GM21825 (cell line): ENCODE measurements around the gene CPB1.

ENCODE experiments used
- ATAC-seq: cut with Tn5 transposase; IDR thresholded peaks from one replicate; pipeline ENCODE4 v1.9.1; 2021; ENCODE audit warnings: mild to moderate bottlenecking, moderate library complexity; ENCODE audit not compliant: unreplicated experiment

CPB1 gene

DNA sequence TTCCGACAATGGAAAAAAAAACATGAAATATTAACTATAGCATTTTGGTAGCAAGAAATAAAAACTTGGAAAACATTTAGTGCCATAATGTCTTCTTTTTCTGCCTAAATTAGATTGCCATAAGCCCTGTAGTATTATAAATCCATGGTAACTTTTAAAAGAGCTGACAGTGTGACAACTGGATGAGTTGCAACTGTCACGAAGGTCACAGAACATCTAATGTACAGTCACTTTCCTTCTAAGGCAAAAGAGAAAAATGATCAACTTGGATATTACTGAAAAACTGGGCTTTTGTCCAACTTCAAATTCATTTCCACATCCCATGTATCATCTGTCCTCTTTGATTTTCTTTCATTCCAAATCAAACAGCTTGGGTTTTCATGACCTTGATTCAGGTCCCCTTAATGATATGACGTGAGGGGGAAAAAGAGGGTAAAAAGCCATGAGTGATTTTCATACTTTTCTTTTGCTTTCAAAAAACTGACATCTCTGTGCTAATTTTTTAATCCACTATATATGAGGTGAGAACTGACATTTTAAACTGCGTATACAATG, 602 bp downstream of the CPB1 start:
- ATAC-seq, result no peak

DNA sequence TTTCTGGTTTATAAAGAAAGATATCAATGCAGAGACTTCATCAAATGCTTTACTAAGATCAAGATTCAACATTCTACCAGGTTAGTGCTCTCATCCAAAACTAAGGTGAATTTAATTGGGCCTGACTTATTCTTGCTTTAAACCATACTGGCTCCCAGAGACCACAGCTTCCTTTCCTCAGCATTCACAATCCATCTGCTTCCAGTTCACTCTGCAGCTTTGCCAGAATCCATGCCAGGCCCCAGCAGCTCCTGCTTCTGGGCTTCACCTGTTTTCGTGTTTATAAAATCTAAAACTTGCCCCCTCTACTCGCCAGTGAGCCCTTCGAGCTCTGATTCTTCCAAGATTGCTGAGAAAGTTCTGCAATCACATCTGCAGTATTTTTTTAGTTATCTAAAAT, 2.3 kb downstream of the CPB1 start:
- no peak for ATAC-seq

DNA sequence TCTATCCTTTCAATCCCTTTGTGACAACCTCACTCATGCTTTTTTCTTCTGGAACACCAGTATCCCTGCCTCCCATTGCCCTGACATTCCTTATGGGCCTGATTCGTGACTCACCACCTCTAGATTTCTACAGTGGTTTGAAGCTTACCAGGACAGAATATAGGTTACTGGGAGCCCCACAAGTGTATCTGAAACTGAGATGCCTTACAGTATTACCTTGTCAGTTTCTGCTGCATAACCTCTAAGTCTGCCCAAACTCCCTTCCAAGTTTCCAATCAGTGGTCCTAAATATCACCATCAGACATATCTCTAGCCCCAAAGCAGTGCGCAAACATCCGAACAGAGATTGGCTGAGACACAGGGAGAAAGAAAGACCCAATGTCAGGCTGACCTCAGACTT, 5.6 kb downstream of the CPB1 start:
- no peak for ATAC-seq

DNA sequence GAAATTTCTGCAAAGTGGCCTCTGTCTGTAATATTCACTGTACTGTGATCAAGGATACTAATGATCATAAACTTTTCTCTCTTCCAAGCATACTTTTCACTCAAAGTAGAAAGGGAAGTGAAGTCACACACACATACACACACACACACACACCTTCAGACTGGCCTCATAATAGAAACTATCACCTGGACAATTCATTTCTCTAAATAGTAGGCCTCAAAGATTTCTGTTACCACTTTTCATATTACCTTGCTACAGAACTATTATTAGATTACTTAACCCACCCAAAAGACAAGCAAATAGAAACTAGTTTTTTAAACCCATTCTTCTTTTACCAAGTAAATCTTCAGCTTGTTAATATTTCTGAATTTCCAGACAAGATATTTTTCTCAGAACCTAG, 12.2 kb downstream of the CPB1 start:
- no peak for ATAC-seq

DNA sequence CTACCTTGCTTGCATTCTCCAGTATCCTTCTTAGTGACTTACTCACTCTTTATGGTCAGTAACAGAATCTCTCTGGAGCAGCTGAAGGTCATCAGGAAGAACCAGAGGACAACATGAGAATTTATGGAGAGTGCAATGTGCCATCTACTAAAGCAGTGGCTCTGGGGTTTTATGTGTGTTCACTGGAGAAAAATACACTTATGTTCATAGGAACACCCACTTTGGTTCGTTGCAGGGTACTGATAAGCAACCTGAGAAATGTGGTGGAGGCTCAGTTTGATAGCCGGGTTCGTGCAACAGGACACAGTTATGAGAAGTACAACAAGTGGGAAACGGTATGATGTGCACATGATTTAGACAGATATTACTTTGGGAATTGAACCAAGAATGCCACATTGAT, 12.8 kb downstream of the CPB1 start:
- no peak for ATAC-seq

DNA sequence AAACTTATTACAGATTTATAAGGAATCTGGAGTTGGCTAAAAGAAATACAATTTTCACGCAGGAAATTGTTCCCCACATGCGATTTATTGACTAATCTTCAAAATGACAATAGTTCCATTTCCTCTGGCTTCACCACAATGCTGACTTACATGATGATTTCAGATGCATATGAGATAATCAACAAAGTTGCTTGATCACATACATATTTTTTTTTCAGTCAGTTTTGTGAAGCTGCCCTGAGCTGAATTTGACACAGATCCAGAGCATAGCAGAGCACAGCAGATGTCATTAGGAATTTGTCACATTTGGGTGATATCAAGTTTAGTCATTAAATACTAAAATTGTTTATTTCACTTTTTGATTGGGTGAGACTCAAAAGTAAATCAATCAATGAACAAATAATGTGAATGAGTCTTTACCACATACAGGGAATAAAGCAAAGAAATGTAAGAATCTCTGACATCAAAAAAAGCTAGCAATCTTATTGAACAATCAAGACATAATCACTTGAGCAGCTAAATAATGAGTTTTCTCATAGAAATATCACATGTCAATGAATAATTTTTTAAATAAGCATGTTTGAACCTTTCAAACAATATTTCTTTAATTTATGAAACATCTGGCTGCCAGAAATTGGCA, 18.3 kb downstream of the CPB1 start:
- no peak for ATAC-seq

DNA sequence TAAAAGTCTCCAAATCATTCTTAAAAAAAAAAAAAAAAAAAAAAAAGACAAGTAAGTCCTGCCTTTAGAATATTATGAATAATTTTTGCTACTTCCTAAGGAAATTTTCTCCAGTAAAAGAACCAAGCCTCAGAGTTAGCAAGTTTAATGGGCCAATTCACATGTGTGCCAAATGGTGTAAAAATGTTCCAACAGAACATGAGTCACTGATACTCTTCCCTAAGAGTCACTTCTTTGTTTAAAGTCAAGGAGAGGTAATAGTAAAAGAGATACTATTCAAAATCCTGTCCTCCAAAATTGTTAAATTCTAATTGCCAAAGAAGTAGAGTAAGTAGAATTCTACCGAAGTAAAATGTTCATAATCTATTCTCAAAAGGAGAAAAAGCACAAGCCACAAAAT, 19.7 kb downstream of the CPB1 start:
- no peak for ATAC-seq

DNA sequence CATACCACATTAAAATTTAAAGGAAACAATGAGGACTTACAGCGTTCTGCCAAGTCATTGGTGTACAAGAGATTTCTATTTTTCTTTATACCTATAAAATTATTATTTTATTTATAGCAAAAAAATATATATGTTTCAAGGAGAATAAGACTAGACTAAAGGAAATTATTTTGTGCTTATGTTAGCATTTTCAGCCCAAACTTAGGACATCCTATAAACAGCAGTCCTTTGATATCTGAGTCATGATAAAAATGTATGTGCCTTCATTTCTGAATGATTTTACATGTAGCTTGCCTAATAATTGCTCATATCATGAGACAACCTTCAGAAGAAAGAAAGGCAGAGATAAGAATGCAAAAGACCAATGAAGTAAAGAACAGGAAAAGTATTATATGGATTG, 20.8 kb downstream of the CPB1 start:
- no peak for ATAC-seq

DNA sequence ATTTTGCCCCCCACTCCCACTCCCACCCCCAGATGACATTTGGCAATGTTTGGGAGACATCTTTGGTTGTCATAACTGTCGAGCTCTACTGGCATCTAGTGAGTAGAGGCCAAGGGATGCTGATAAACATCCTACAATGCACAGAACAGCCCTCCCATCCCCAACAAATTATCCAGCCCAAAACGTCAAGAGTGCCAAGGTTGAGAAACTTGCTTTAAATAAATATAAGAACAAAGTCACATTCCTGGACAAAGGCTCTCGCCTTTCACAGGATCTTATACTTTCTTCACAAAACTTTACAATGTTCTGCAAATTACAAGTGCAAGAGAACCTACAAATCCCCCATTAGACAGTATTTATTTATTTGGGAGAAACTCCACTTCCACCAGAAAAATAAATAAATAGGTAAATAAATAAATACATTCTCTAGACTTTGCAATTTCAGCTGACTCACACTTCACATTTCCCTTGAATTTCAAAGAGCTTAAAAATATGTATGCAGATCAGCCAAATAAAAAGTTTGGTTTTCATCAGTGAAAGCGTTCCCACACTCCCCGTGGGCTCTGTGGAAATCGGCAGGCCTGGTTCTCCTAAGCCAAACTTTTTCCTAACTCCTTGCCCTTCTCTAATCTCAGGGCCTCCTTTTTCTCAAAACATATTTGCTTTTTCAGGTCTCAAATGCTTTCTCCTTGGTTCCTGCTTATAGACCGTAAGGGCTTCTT, 24.8 kb downstream of the CPB1 start:
- no peak for ATAC-seq

DNA sequence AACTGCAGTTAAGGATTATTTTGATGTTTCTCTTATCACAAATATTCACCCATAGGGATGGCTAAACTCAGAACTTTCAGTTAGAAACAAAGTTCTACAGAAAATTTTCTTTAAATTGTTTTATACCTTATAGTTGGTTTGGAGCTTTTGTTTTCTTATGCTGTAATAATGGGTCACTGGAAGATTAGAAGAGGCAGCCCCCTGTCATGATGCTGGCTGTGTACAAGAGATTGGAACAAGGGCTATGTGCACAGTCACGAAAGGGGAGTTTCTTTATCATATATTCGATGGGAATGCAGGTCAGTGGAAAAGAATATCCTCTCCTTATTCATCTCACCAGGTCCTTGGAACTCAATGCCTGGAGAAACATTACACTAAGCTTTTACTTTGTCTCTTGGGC, 25.5 kb downstream of the CPB1 start:
- ATAC-seq, result no peak

DNA sequence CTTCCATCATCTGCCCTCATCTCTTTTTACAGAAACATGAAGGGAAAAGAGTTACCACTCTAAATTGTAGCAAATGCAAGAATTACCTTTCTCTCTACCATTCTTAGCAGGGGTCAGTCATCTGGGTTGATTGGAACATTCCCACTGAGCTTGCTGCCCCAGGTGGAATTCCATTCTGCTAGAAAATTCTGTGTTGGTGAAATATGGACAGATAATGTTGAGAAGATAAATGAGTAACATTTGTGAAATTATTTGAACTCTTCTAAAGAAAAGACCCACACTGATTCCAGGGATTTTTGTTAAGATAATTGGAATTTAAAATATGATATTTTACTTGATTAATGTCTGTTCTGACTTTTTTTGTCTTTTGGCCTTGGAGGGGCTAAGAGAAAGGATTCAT, 26.4 kb downstream of the CPB1 start:
- no peak for ATAC-seq

DNA sequence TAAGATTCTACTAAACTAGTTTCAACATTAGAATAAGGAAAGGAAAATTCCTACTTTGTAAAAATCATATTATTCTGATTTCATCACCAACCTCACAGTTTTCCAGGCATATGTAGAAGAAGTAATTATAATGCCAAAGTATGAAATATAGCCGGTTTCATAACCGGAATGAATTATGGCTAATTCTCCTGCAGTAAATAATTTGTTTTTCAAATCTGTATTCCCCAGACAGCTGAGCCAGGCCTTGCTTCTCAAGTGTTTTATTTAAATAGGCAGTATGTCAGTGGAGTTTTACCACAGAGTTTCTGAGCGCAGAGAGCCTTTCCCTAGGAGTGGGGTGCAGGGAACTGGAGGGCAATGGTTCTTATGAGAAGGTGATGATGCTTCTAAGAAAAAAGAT, 28.8 kb downstream of the CPB1 start:
- no peak for ATAC-seq

DNA sequence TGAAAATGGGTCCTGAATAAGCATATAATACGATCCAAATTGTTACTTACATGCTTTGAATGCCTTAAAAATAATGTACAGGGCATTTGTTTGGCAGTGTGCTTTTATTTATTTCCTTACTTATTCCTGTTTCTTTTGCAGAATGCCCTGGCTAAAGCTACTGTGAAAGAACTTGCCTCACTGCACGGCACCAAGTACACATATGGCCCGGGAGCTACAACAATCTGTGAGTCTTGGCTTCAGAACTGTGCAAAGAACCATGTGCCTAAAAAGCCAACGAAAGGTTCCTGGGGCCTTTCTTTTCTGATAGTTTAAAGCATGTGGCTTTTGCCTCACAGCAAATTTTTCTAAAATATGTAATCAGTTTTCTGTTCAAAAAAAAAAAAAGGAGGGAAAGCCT, 29.7 kb downstream of the CPB1 start:
- no peak for ATAC-seq

DNA sequence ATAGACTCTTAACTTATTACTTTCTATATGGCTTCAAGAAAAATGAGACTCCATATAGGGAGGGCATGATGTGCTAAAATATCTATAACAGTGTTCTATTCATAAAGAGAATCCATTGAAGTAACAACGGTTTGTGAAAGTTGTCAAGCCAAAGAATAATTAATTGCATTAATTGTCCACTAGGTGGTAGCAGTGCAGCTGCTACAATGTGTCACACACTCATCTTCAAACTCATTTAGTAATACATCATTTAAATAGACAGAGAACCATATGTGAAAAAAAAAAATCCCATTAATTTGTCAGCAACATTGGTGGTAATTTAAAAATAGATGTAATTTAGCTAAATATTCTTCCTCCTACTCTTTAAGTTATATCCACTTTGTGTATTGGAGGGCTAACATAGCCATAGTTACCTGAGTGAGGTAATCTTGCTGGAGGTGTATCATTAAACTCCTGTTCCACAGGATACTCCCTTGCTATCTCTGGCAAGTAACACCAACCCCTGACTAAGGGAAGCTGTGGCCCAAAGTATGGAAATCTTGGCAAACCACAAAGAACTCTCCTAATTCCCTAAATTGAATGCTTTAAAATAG, 33.8 kb downstream of the CPB1 start:
- ATAC-seq, result peak; percentile 73

DNA sequence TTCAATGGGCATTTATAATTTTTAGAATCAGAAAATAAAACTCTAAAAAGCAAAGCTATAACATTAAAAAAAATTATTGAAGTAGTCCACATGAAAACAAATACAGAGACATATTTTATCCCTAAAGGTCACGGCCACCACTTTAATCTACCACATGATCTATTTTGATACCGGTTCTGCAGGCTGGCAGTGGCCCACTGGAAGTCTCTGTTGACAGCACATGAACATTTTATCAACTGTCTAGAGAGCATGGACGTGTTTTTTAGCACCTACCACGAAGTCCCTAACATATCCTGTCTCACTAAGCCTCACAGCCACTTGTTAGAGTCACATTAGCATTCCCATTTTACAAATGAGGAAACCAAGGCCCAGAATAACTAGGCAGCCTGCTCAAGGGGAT, 35.7 kb downstream of the CPB1 start:
- ATAC-seq, result no peak

DNA sequence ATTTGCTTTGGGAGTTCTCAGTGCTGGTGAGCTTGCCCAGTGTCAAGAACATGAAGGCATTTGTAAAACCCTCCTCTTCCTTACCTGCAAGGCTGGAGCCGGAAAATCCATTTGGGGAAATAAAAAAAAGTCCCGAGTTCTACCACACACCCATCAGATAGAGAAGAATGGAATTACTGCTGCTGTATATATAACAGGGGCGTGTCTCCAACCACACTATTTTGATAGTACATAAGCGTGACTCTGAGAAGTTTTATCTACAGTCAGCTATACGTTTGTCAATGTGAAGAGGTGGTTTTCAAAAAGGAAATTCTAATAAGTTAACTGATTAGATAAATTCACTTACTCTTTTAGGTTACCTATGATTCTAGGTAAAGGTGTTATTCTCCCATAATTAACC, 36.2 kb downstream of the CPB1 start:
- ATAC-seq, result no peak

DNA sequence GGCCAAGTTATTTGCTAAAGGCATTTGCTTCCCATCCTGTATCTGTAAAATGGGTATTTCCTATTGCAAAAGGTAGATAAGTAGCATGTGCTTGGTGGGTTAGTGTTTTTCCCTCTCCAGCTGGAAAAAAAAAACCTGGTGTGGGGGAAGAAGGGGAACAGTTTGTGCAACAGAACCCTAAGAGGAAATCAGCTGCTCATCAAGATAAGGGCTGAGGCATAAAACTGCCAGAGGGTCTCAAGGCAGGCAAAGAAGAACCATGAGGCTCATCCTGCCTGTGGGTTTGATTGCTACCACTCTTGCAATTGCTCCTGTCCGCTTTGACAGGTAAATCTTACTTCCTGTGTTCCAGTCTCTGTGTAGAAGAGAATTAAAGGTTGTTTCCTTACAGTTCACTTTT, 37.4 kb downstream of the CPB1 start, which contains the start of gene CPA3:
TSS of gene CPA3 (plus strand) at position 248 of the 400 bp plus-strand sequence. CDS start at position 260, 12 bp downstream.
- no peak for ATAC-seq

DNA sequence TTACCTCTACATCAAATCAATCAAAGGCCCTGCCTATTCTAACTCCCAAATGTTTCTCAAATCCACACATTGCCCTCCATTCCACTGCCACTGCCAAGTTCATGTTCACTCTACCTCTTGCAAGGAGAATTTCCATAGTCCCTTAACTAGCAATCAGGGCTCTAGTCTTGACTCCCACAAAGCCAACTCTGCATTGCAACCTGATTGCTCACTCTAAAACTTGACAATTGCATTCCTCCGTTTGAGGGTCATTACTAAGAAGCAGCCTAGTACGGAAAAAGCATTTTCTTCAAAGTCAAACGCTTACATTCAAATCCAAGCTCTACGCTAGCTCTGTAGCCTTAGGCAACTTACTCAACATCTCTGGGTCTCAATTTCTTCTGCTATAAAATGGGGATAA, 38.6 kb downstream of the CPB1 start:
- no peak for ATAC-seq

DNA sequence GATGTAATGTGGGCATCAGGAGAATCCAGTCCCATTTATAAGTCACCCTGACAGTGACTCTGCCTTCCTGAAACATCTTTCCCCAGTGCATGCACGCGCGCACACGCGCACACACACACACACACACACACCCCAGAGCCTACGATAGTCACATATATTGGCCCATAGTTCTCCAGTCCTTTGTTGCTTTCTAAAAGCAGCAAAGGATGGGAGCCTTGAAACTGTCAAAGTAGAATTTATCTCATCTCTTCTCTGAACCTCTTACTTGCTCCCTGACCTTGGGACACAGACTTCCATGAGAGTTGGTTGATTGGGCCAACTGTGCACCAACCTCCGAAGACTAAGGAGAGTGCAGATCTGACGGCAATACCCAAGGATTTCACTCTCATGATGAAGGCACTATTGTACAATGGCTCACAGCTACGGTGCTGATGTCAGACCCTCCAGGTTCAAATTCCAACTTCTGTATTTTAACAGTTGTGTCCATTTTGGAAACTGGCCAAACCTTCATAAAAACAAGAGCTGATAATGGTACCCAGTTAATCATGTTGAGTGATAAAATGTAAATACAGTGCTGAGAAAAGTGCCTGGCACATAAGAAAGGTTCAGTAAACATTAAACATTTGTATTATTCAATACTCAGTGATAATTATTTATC, 45.8 kb downstream of the CPB1 start:
- no peak for ATAC-seq

DNA sequence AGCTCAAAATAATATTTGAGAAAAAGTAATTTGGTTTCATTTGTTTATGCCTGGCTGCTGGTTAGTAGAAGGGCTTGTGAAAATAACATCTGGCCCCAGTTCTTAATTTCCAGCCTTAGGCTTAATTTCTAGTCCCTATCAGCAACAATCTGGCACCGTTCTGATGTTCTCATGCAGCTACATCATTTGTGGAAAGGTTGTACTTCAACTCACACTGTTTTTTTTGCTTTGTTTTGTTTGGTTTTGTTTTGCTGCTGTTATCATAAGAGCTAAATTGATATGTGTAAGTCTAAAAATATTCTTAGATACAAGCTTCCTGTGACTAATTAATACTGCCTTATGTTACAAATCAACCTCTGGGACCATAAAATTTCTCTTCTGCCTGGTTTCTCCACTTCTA, 46.4 kb downstream of the CPB1 start:
- no peak for ATAC-seq

DNA sequence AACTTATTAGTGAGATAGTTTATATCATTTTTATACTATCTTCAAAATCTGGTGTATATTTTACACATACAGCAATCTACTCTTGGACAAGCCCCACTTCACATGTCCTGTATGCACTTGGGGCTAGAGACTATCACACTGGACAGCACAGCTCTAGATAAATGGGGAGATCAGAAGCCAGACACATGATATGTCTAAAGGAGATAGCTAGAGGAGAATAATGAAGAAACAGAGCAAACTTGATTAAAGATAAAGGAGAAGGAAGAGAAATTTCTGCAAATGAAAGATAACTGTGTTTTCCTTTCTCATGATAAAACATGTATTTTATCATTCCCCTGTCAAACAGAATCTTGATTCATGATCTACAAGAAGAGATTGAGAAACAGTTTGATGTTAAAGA, 50.5 kb downstream of the CPB1 start:
- no peak for ATAC-seq

DNA sequence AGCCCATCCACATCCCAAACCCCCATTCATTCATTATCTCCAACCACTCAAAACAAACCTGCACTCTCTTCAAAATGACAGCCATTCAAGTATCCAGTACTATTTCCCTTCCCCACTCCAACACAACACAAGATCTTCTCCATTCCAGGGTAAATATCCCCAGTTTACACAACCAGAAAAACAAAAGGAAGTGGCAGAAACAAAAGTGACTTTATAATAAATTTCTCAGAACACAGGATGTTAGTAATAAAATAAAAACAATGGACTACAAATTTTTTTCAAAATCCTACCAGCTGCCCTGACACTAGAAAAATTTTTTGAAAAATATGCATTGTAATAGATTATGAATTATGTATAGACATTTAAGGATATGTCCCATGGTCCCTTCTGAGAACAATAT, 51.6 kb downstream of the CPB1 start:
- ATAC-seq, result no peak
